A549 treated with AZD2906 at 1 μM for 4 hours (cell line): ENCODE results near the gene WDR37. TPM values are rescaled to one million over a fixed set of nuclear protein-coding genes. Genes with fewer than 3 reads are reported as not detected.

ENCODE experiments used
- total RNA-seq: library from RNA; stranded (reverse); fragments of 200-300 nt; extraction: Qiagen RNA extraction; gene quantifications from 5 replicates; pipeline ENCODE4 v1.2.3, GENCODE V29; 2022

Gene WDR37, protein sequence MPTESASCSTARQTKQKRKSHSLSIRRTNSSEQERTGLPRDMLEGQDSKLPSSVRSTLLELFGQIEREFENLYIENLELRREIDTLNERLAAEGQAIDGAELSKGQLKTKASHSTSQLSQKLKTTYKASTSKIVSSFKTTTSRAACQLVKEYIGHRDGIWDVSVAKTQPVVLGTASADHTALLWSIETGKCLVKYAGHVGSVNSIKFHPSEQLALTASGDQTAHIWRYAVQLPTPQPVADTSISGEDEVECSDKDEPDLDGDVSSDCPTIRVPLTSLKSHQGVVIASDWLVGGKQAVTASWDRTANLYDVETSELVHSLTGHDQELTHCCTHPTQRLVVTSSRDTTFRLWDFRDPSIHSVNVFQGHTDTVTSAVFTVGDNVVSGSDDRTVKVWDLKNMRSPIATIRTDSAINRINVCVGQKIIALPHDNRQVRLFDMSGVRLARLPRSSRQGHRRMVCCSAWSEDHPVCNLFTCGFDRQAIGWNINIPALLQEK
- 8.0 to 9.2 TPM (median 8.5 TPM) in 5 replicates for total RNA-seq

DNA sequence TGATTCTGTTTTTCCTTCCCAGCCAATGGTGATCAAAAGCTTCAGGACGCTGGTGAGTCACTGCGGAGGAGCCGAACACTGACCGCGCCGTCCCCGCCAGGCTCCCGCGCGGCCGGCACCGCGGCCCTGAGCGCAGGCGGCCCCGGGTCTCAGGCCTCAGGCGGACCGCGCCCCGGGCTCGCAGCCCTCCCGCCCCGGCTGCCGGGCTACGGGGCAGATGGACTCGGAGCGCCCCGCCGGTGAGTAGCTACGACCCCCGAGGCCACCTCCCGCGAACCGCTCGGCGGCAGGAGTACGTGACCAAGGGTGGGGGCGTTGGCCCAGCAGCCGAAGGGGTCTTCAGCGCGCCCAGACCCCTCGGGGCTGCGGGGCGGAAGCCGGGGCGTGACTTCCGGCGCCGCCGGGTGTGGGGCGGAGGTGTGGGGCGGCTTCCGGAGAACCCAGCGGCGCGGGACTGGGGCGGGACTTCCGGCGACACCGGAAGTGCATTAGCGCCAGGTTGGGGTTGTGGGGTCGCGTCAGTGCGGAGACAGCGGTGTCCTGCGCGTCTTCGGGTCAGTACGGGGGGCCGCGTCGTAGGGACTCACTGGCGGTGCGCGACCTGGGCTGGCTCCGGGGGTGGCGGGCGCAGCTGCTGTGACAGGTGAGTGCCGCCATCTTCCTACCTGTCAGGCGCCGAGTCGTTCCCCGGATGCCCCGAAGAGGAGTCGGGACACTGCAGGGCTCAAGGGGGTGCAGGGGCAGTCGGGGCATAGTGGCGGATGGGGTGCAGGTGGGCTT lies at the start of gene WDR37:
TSS of gene WDR37 (plus strand) at position 60 of the 780 bp plus-strand sequence. CDS start 15,771 bp downstream, outside the sequence.

DNA sequence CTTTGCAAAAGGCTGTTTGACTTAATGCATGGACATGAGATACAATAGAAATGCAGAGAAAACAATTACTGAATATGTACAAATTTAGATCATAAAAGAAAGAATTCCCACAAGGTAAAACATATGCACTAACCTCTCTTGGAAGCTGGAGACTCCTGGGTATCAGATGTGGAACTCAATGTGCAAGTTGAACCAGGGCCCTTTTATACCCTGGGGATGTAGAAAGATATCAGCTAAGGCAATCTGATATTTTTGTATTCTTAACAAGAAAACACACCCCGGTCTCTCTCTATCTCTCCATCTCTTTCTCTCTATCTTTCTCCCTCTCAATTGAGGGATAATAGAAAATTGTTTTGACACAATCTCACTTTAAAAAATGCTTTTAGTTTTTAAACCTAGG lies 30.5 kb upstream of the WDR37 start, which contains the start of gene IDI2:
TSS of gene IDI2 (minus strand) at position 177 of the 400 bp plus-strand sequence. CDS start 1,136 bp downstream, outside the sequence.

DNA sequence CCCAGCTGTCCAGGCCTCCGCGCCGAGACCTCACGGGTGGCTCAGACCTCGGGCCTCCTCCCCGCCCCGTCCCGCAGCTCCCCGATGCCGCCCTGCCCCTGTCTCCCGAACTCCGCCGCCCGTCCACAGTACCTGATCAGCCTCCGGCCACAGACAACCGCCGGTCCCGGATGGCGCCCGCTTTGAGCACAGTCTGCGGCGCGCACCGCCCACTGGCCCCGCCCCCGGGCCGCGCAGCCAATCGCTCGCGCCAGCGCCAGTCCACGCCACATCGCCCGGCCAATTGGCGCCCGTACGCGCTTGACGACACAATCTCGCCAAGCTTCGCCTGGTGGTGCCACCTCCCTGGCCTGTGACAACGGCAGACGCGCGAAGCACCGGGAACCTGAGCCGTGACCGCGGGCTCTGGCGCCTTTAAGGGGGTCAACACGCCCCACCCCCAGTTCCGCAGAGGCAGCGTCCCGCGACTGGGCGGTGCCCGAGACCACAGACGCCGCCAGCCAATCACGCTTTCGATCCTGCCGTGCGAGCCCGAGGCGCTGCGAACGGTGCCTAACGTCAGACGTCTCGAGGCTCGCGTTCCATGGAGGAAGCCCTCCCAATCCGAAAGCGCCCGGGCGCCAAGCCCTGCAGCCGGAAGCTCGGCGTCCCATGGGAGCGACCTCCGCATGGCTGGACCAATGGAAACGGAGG lies 7.3 kb upstream of the WDR37 start, which contains the start of gene IDI1:
TSS of gene IDI1 (minus strand) at position 388 of the 693 bp plus-strand sequence. CDS start at position 272, 116 bp downstream.

Other genes with a start within 250 kb of the WDR37 start
- gene LARP4B, start 124.7 kb upstream of the WDR37 start, total RNA-seq: 33.1 to 41.4 TPM (median 36.1 TPM) in 5 replicates
- gene GTPBP4, start 68.0 kb upstream of the WDR37 start, total RNA-seq: 94.1 to 128 TPM (median 96.1 TPM) in 5 replicates
- gene IDI2, start 30.5 kb upstream of the WDR37 start, total RNA-seq: 0.05 to 0.10 TPM (median 0.09 TPM) in 3 of 5 replicates, not detected in the others
- gene IDI1, start 7.3 kb upstream of the WDR37 start, total RNA-seq: 31.1 to 35.4 TPM (median 34.4 TPM) in 5 replicates